Measurements from ENCODE around the gene POU2AF2.

DNA sequence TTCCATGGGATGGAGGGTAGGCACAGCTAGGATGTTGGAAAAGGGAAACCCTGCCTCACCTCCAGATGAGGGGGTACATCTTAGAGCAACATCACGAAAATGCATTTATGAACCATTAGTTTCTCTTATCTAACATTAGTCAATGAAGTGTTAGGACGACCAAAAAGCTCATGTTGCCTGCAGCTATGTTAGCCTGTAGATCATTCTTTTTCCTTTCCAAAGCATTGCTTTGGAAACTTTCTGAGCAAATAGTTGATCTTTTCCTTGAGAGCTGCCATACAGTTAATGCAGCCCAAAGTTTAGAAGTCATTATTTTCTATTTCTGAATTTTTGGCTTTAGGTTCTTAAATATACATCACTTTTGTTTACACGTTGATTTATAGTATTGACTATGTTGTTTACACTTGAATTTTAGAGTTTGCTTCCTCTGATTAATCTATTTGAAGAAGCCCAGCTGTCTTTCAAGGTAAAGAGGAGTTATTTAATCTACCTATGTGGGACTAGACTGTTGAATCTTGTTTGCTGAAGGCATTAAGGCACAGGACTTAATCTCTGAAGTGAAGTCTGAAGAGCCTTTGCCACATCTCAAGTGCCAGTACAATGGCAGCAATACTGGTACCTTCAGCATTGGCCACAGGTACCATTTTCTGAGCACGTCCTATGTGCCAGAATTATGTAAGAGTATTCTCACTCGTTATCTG lies 63.8 kb downstream of the POU2AF2 start:
- TF ChIP-seq, protein P1, sequence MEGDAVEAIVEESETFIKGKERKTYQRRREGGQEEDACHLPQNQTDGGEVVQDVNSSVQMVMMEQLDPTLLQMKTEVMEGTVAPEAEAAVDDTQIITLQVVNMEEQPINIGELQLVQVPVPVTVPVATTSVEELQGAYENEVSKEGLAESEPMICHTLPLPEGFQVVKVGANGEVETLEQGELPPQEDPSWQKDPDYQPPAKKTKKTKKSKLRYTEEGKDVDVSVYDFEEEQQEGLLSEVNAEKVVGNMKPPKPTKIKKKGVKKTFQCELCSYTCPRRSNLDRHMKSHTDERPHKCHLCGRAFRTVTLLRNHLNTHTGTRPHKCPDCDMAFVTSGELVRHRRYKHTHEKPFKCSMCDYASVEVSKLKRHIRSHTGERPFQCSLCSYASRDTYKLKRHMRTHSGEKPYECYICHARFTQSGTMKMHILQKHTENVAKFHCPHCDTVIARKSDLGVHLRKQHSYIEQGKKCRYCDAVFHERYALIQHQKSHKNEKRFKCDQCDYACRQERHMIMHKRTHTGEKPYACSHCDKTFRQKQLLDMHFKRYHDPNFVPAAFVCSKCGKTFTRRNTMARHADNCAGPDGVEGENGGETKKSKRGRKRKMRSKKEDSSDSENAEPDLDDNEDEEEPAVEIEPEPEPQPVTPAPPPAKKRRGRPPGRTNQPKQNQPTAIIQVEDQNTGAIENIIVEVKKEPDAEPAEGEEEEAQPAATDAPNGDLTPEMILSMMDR (IDR thresholded peaks at IDR 0.05; ENCODE audit: low read length): no peak
- no peak for TF ChIP-seq EZH2 (IDR thresholded peaks at IDR 0.05; ENCODE audit: borderline replicate concordance, low read length)

Measured in OCI-LY1 (cell line).